ENCODE data around the gene MGME1.

DNA sequence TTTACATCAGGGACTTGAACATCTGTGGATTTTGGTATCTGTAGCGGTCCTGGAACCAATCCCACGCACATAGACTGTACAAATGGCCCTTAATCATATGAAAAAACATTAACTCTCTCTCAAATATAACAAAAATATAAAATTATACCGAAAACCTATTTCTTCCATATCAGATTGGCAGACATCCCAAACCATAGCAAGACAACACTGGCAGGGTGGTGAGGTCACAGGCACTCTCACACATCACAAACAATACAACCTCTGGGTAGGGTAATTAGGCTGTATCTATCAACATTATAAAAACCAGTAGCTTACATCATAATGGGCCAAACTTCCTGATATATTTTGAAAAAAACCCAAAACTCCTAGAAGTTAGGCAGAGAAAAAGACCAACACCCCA lies 48.0 kb downstream of the MGME1 start:
- TF ChIP-seq, protein P1, sequence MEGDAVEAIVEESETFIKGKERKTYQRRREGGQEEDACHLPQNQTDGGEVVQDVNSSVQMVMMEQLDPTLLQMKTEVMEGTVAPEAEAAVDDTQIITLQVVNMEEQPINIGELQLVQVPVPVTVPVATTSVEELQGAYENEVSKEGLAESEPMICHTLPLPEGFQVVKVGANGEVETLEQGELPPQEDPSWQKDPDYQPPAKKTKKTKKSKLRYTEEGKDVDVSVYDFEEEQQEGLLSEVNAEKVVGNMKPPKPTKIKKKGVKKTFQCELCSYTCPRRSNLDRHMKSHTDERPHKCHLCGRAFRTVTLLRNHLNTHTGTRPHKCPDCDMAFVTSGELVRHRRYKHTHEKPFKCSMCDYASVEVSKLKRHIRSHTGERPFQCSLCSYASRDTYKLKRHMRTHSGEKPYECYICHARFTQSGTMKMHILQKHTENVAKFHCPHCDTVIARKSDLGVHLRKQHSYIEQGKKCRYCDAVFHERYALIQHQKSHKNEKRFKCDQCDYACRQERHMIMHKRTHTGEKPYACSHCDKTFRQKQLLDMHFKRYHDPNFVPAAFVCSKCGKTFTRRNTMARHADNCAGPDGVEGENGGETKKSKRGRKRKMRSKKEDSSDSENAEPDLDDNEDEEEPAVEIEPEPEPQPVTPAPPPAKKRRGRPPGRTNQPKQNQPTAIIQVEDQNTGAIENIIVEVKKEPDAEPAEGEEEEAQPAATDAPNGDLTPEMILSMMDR (IDR thresholded peaks at IDR 0.05): no peak
- TF ChIP-seq ZNF121 (CRISPR knock-in tag; IDR thresholded peaks at IDR 0.05) (no peak), MXD4 (CRISPR knock-in tag; IDR thresholded peaks at IDR 0.05; ENCODE audit: borderline replicate concordance) (no peak), MYBL2 (CRISPR knock-in tag; IDR thresholded peaks at IDR 0.05) (no peak), TCF7 (CRISPR knock-in tag; IDR thresholded peaks at IDR 0.05; ENCODE audit: low read depth) (no peak), ZBTB21 (CRISPR knock-in tag; IDR thresholded peaks at IDR 0.05; ENCODE audit: borderline replicate concordance) (no peak), NR1H2 (CRISPR knock-in tag; IDR thresholded peaks at IDR 0.05) (no peak), FOXP1 (CRISPR knock-in tag; IDR thresholded peaks at IDR 0.05; ENCODE audit: borderline replicate concordance) (no peak), ZNF232 (CRISPR knock-in tag; IDR thresholded peaks at IDR 0.05) (no peak), SMAD3 (CRISPR knock-in tag; IDR thresholded peaks at IDR 0.05; ENCODE audit: borderline replicate concordance) (no peak)
- TF ChIP-seq, protein P2, sequence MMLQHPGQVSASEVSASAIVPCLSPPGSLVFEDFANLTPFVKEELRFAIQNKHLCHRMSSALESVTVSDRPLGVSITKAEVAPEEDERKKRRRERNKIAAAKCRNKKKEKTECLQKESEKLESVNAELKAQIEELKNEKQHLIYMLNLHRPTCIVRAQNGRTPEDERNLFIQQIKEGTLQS (CRISPR knock-in tag; conservative IDR thresholded peaks at IDR 0.05): no peak
- TF ChIP-seq, protein P3, sequence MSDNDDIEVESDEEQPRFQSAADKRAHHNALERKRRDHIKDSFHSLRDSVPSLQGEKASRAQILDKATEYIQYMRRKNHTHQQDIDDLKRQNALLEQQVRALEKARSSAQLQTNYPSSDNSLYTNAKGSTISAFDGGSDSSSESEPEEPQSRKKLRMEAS (CRISPR knock-in tag; IDR thresholded peaks at IDR 0.05): no peak
- TF ChIP-seq, protein P4, sequence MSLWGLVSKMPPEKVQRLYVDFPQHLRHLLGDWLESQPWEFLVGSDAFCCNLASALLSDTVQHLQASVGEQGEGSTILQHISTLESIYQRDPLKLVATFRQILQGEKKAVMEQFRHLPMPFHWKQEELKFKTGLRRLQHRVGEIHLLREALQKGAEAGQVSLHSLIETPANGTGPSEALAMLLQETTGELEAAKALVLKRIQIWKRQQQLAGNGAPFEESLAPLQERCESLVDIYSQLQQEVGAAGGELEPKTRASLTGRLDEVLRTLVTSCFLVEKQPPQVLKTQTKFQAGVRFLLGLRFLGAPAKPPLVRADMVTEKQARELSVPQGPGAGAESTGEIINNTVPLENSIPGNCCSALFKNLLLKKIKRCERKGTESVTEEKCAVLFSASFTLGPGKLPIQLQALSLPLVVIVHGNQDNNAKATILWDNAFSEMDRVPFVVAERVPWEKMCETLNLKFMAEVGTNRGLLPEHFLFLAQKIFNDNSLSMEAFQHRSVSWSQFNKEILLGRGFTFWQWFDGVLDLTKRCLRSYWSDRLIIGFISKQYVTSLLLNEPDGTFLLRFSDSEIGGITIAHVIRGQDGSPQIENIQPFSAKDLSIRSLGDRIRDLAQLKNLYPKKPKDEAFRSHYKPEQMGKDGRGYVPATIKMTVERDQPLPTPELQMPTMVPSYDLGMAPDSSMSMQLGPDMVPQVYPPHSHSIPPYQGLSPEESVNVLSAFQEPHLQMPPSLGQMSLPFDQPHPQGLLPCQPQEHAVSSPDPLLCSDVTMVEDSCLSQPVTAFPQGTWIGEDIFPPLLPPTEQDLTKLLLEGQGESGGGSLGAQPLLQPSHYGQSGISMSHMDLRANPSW (CRISPR knock-in tag; conservative IDR thresholded peaks at IDR 0.05; ENCODE audit: low read depth): no peak
- TF ChIP-seq, protein P5, sequence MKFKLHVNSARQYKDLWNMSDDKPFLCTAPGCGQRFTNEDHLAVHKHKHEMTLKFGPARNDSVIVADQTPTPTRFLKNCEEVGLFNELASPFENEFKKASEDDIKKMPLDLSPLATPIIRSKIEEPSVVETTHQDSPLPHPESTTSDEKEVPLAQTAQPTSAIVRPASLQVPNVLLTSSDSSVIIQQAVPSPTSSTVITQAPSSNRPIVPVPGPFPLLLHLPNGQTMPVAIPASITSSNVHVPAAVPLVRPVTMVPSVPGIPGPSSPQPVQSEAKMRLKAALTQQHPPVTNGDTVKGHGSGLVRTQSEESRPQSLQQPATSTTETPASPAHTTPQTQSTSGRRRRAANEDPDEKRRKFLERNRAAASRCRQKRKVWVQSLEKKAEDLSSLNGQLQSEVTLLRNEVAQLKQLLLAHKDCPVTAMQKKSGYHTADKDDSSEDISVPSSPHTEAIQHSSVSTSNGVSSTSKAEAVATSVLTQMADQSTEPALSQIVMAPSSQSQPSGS (CRISPR knock-in tag; IDR thresholded peaks at IDR 0.05; ENCODE audit: borderline replicate concordance, low read depth): no peak
